WTC11 (cell line): ENCODE data around the gene LAMA1. TPM values are rescaled to one million over a fixed set of nuclear protein-coding genes. Genes with fewer than 3 reads are reported as not detected.

Experiments
- ATAC-seq: fragments of 200-7000 bp; cut with Tn5 transposase; 2 replicates; pipeline ENCODE4 v1.10.0; 2021; ENCODE audit warnings: mild to moderate bottlenecking, moderate library complexity
- CTCF ChIA-PET: fragments of 300-600 bp; sonication (Branson Sonifier 250); formaldehyde crosslinking; loops from one replicate; lab custom pipeline; 2021; ENCODE audit warnings: antibody characterized with exemption; lab: Charles Lee
- POLR2A ChIA-PET: fragments of 350-600 bp; sonication (Branson Sonifier 250); formaldehyde crosslinking; loops from one replicate; lab custom pipeline; 2021; ENCODE audit warnings: antibody characterized with exemption; lab: Charles Lee
- DNase-seq: peaks from one replicate; pipeline ENCODE4 v3.0.0; 2021; ENCODE audit warnings: low spot score
- H3K27ac Mint-ChIP-seq: 2 replicates; pipeline ENCODE4 v1.8.0; 2021; ENCODE audit warnings: mixed read lengths
- H3K27me3 Mint-ChIP-seq: 2 replicates; pipeline ENCODE4 v1.8.0; 2021; ENCODE audit warnings: low read depth, mild to moderate bottlenecking, moderate library complexity, mixed read lengths
- H3K36me3 Mint-ChIP-seq: 2 replicates; pipeline ENCODE4 v1.8.0; 2021; ENCODE audit warnings: mixed read lengths
- H3K4me1 Mint-ChIP-seq: 2 replicates; pipeline ENCODE4 v1.8.0; 2022; ENCODE audit warnings: mixed read lengths
- H3K4me3 Mint-ChIP-seq: 2 replicates; pipeline ENCODE4 v1.8.0; 2021; ENCODE audit warnings: mild to moderate bottlenecking, moderate library complexity, mixed read lengths
- H3K9me3 Mint-ChIP-seq: 2 replicates; pipeline ENCODE4 v1.8.0; 2021; ENCODE audit warnings: mixed read lengths
- CREM ChIP-seq: sonication (generic); formaldehyde crosslinking; IDR thresholded peaks from 2 replicates; pipeline ENCODE4 v1.8.1; 2022; ENCODE audit warnings: mild to moderate bottlenecking, missing genetic modification reagents, moderate library complexity
- E2F4 ChIP-seq: sonication (generic); formaldehyde crosslinking; IDR thresholded peaks from 2 replicates; pipeline ENCODE4 v1.8.1; 2022; ENCODE audit warnings: low read depth, mild to moderate bottlenecking, moderate library complexity, missing genetic modification reagents, borderline replicate concordance
- ESRRA ChIP-seq: sonication (generic); formaldehyde crosslinking; IDR thresholded peaks from 2 replicates; pipeline ENCODE4 v1.8.1; 2022; ENCODE audit warnings: mild to moderate bottlenecking, missing genetic modification reagents, borderline replicate concordance
- ETV6 ChIP-seq: sonication (generic); formaldehyde crosslinking; IDR thresholded peaks from 2 replicates; pipeline ENCODE4 v1.8.1; 2022; ENCODE audit warnings: mild to moderate bottlenecking, missing genetic modification reagents
- FOXJ3 ChIP-seq: sonication (generic); formaldehyde crosslinking; IDR thresholded peaks from 2 replicates; pipeline ENCODE4 v1.9.0; 2021; ENCODE audit warnings: missing genetic modification reagents, mild to moderate bottlenecking, borderline replicate concordance
- FOXK1 ChIP-seq: sonication (generic); formaldehyde crosslinking; IDR thresholded peaks from 2 replicates; pipeline ENCODE4 v1.8.0; 2022; ENCODE audit warnings: mild to moderate bottlenecking, moderate library complexity, missing genetic modification reagents
- FOXP1 ChIP-seq: sonication (generic); formaldehyde crosslinking; IDR thresholded peaks from 2 replicates; pipeline ENCODE4 v1.8.0; 2022; ENCODE audit warnings: missing genetic modification reagents, mild to moderate bottlenecking, moderate library complexity, borderline replicate concordance
- GTF2I ChIP-seq: fragments of 250-450 bp; sonication (Bioruptor Pico); conservative IDR thresholded peaks from 2 replicates; pipeline ENCODE4 v1.4.0; 2021; ENCODE audit warnings: mild to moderate bottlenecking
- MXD4 ChIP-seq: fragments of 250-450 bp; sonication (Bioruptor Pico); IDR thresholded peaks from 2 replicates; pipeline ENCODE4 v1.8.0; 2021; ENCODE audit warnings: mild to moderate bottlenecking, moderate library complexity, borderline replicate concordance
- NFATC4 ChIP-seq: fragments of 250-450 bp; sonication (Bioruptor Pico); IDR thresholded peaks from 2 replicates; pipeline ENCODE4 v1.9.0; 2021; ENCODE audit warnings: mild to moderate bottlenecking
- NFE2L1 ChIP-seq: sonication (generic); formaldehyde crosslinking; IDR thresholded peaks from 2 replicates; pipeline ENCODE4 v1.8.1; 2023; ENCODE audit warnings: missing genetic modification reagents
- NFYB ChIP-seq: sonication (generic); formaldehyde crosslinking; conservative IDR thresholded peaks from 2 replicates; pipeline ENCODE4 v1.8.0; 2022; ENCODE audit warnings: low read depth, missing genetic modification reagents
- NR1H2 ChIP-seq: sonication (generic); formaldehyde crosslinking; IDR thresholded peaks from 2 replicates; pipeline ENCODE4 v1.9.0; 2021; ENCODE audit warnings: mild to moderate bottlenecking, moderate library complexity, missing genetic modification reagents
- RELA ChIP-seq: sonication (generic); formaldehyde crosslinking; IDR thresholded peaks from 2 replicates; pipeline ENCODE4 v1.8.1; 2022; ENCODE audit warnings: missing genetic modification reagents, mild to moderate bottlenecking, borderline replicate concordance
- STAT6 ChIP-seq: sonication (generic); formaldehyde crosslinking; conservative IDR thresholded peaks from 2 replicates; pipeline ENCODE4 v1.8.1; 2023; ENCODE audit warnings: mild to moderate bottlenecking, low read depth, missing genetic modification reagents, moderate library complexity
- TEAD4 ChIP-seq: sonication (generic); formaldehyde crosslinking; IDR thresholded peaks from 2 replicates; pipeline ENCODE4 v1.8.0; 2022; ENCODE audit warnings: mild to moderate bottlenecking, missing genetic modification reagents
- USF1 ChIP-seq: sonication (generic); formaldehyde crosslinking; IDR thresholded peaks from 2 replicates; pipeline ENCODE4 v1.8.0; 2022; ENCODE audit warnings: mild to moderate bottlenecking, missing genetic modification reagents
- ZMAT4 ChIP-seq: fragments of 250-450 bp; sonication (Bioruptor Pico); IDR thresholded peaks from 2 replicates; pipeline ENCODE4 v1.9.0; 2021; ENCODE audit warnings: mild to moderate bottlenecking
- ZNF219 ChIP-seq: sonication (generic); formaldehyde crosslinking; IDR thresholded peaks from 2 replicates; pipeline ENCODE4 v1.8.0; 2023; ENCODE audit warnings: missing genetic modification reagents, mild to moderate bottlenecking, borderline replicate concordance
- ZNF281 ChIP-seq: sonication (generic); formaldehyde crosslinking; IDR thresholded peaks from 2 replicates; pipeline ENCODE4 v1.8.0; 2023; ENCODE audit warnings: mild to moderate bottlenecking, missing genetic modification reagents
- ZNF423 ChIP-seq: fragments of 250-450 bp; sonication (Bioruptor Pico); IDR thresholded peaks from 2 replicates; pipeline ENCODE4 v2.1.2; 2022; ENCODE audit warnings: mild to moderate bottlenecking, moderate library complexity
- ZNF671 ChIP-seq: fragments of 250-450 bp; sonication (Bioruptor Pico); IDR thresholded peaks from 2 replicates; pipeline ENCODE4 v1.8.0; 2021; ENCODE audit warnings: mild to moderate bottlenecking
- total RNA-seq: library from RNA; stranded (reverse); gene quantifications from 3 replicates; pipeline ENCODE4 v1.2.3, GENCODE V29; 2021

Gene LAMA1
- total RNA-seq, 1 experiment from 2014 or later: 50.7 TPM

- ChIA-PET POLR2A (no interaction called here), CTCF (no interaction called here)
- peaks cover 3% of the 10 kb centered on the region; the same call in 1 of the 2 replicates for H3K9me3 Mint-ChIP-seq
- no peak overlapping the region for H3K4me3 Mint-ChIP-seq
- H3K4me1 Mint-ChIP-seq: peaks cover 2% of the 10 kb centered on the region
- H3K27ac Mint-ChIP-seq: peak overlapping the region; percentile 34; the same call in 1 of the 2 replicates
- no peaks in the 10 kb centered on the region for H3K36me3 Mint-ChIP-seq
- no peaks in the 10 kb centered on the region; the same call in 1 of the 2 replicates for H3K27me3 Mint-ChIP-seq
- TF ChIP-seq ZNF671 (CRISPR knock-in tag): no peak
- TF ChIP-seq CREM (CRISPR knock-in tag): no peak
- DNase-seq (no peak), ATAC-seq (no peak)
These were observed 194.4 kb downstream of the LAMA1 start for GRCh38 chr18:6923220-6923619.

- peaks cover 2% of the 10 kb centered on the region for H3K4me1 Mint-ChIP-seq
- no peaks in the 10 kb centered on the region for H3K27me3 Mint-ChIP-seq
- no peak for DNase-seq
- ChIA-PET CTCF (interaction anchor here (0.6 to 3.8 kb wide), 6 partner anchors 43 to 400 kb away, joined by 3 to 76 read pairs (median 5); no protein-coding TSS in a partner anchor), POLR2A (no interaction called here)
- TF ChIP-seq ESRRA (CRISPR knock-in tag) (no peak), USF1 (no peak), ZMAT4 (CRISPR knock-in tag) (no peak), STAT6 (CRISPR knock-in tag) (no peak), ZNF423 (no peak)
- no peak overlapping the region for H3K4me3 Mint-ChIP-seq
- peaks cover 3% of the 10 kb centered on the region; the same call in 1 of the 2 replicates for H3K9me3 Mint-ChIP-seq
- H3K36me3 Mint-ChIP-seq: no peaks in the 10 kb centered on the region
- no peak overlapping the region for H3K27ac Mint-ChIP-seq
- no peak for ATAC-seq
These were observed 196.0 kb downstream of the LAMA1 start for GRCh38 chr18:6921571-6921970.

- ATAC-seq: peak; percentile 74
- H3K36me3 Mint-ChIP-seq: no peaks in the 10 kb centered on the region
- H3K27me3 Mint-ChIP-seq: no peaks in the 10 kb centered on the region
- no peak overlapping the region for H3K4me3 Mint-ChIP-seq
- CTCF ChIA-PET: interaction anchor here (0.6 to 3.8 kb wide), 42 partner anchors 8 to 399 kb away, joined by 3 to 76 read pairs (median 4); no protein-coding TSS in a partner anchor
- H3K27ac Mint-ChIP-seq: no peak overlapping the region
- DNase-seq: peak; percentile 78
- H3K9me3 Mint-ChIP-seq: peaks cover 3% of the 10 kb centered on the region; the same call in 1 of the 2 replicates
- H3K4me1 Mint-ChIP-seq: peaks cover 2% of the 10 kb centered on the region
- POLR2A ChIA-PET: no interaction called here
- TF ChIP-seq NR1H2 (CRISPR knock-in tag): no peak
- no peak for TF ChIP-seq NFYB (CRISPR knock-in tag)
- peak; percentile 37; the same call in 1 of the 2 replicates for TF ChIP-seq ETV6 (CRISPR knock-in tag)
- TF ChIP-seq FOXP1 (CRISPR knock-in tag): peak; percentile 64; the same call in 1 of the 2 replicates
- peak; percentile 50; the same call in 1 of the 2 replicates for TF ChIP-seq NFE2L1 (CRISPR knock-in tag)
- TF ChIP-seq FOXJ3 (CRISPR knock-in tag): no peak
- TF ChIP-seq ZNF281 (CRISPR knock-in tag): no peak
- no peak for TF ChIP-seq ZNF219 (CRISPR knock-in tag)
- no peak for TF ChIP-seq RELA (CRISPR knock-in tag)
- no peak for TF ChIP-seq ZNF671 (CRISPR knock-in tag)
- no peak for TF ChIP-seq MXD4 (CRISPR knock-in tag)
- TF ChIP-seq GTF2I (CRISPR knock-in tag): no peak
- no peak for TF ChIP-seq TEAD4
- TF ChIP-seq FOXK1 (CRISPR knock-in tag): 0 out of 2 replicates have a peak, but pooled peaks have one; percentile 43
- TF ChIP-seq E2F4 (CRISPR knock-in tag): no peak
- TF ChIP-seq NFATC4 (CRISPR knock-in tag): no peak
These were observed 197.3 kb downstream of the LAMA1 start for GRCh38 chr18:6920099-6920955.
